Natural killer cell (primary cell): ENCODE measurements around the gene TRH. TPM values are rescaled to one million over a fixed set of nuclear protein-coding genes. Genes with fewer than 3 reads are reported as not detected.
A peak's percentile ranks its signal among the peaks of the same experiment; 100 is the strongest.

Experiments
- ATAC-seq, 3 donors: fragments of 150-1000 bp in 2 of 3; fragments of 200-7000 bp in 1 of 3; cut with Tn5 transposase; 1 replicate in 1 of 3; 2 replicates in 2 of 3; pipeline ENCODE4 v1.10.0; 2021; ENCODE audit warnings: mild to moderate bottlenecking in 2 of 3, moderate library complexity in 2 of 3
- DNase-seq, 2 donors: peaks; one replicate each; pipeline versions ENCODE4 v3.0.0 to v3.0.0-alpha.2; 2013 to 2021; ENCODE audit warnings: mixed read lengths in 1 of 2
- H3K27ac ChIP-seq: one replicate; pipeline ENCODE4 v1.5.1; 2013; ENCODE audit warnings: mild to moderate bottlenecking, low read length
- H3K27me3 ChIP-seq: one replicate; pipeline ENCODE4 v1.6.1; 2013; ENCODE audit warnings: low read length; ENCODE audit not compliant: control insufficient read depth, insufficient read depth
- H3K36me3 ChIP-seq: one replicate; pipeline ENCODE4 v1.6.1; 2013; ENCODE audit warnings: low read length; ENCODE audit not compliant: control insufficient read depth, insufficient read depth
- H3K4me1 ChIP-seq: one replicate; pipeline ENCODE4 v1.6.1; 2013; ENCODE audit warnings: low read length; ENCODE audit not compliant: control insufficient read depth, insufficient read depth
- H3K4me3 ChIP-seq: one replicate; pipeline ENCODE4 v1.5.1; 2013; ENCODE audit warnings: low read length
- H3K9me3 ChIP-seq: one replicate; pipeline ENCODE4 v1.6.1; 2013; ENCODE audit warnings: low read length; ENCODE audit not compliant: control insufficient read depth, insufficient read depth
- H3K27ac Mint-ChIP-seq, 2 donors: one replicate each; pipeline ENCODE4 v1.8.0; 2022; ENCODE audit warnings: mild to moderate bottlenecking in 2 of 2, mixed read lengths in 2 of 2, moderate library complexity in 1 of 2
- H3K27me3 Mint-ChIP-seq, 2 donors: one replicate each; pipeline ENCODE4 v1.8.0; 2022; ENCODE audit warnings: low read depth in 2 of 2, mixed read lengths in 2 of 2
- H3K36me3 Mint-ChIP-seq: one replicate; pipeline ENCODE4 v1.8.0; 2022; ENCODE audit warnings: mixed read lengths
- H3K4me1 Mint-ChIP-seq, 2 donors: one replicate each; pipeline ENCODE4 v1.8.0; 2022; ENCODE audit warnings: mixed read lengths in 2 of 2
- H3K4me3 Mint-ChIP-seq: one replicate; pipeline ENCODE4 v1.8.0; 2022; ENCODE audit warnings: mild to moderate bottlenecking, moderate library complexity, mixed read lengths
- H3K9me3 Mint-ChIP-seq, 2 donors: one replicate each; pipeline ENCODE4 v1.8.0; 2022; ENCODE audit warnings: mixed read lengths in 2 of 2
- WGBS: methylation state at CpG from one replicate; pipeline ENCODE4 v1.1.7; 2013; ENCODE audit warnings: missing lambda C conversion rate; ENCODE audit not compliant: insufficient coverage; 5-methylcytosine and 5-hydroxymethylcytosine counted together
- intact Hi-C: fragments of 100-400 bp; cut with micrococcal nuclease; formaldehyde crosslinking; loops from one replicate; pipeline ENCODE4 v1.14.2; 2022
- total RNA-seq, 4 donors: library from RNA; stranded (reverse); fragments of 120-200 nt in 1 of 4; gene quantifications; one replicate each; pipeline versions ENCODE4 v1.2.3 to v1.2.4, GENCODE V29; 2013 to 2022
- TF ChIP-seq, protein P1 (sequence below): fragments of 200-600 bp; IDR thresholded peaks from one replicate; pipeline ENCODE4 v1.8.0; 2022; ENCODE audit warnings: antibody characterized with exemption

TRH gene
- total RNA-seq, 3 donors from 2014 or later (not counting 1 experiment from before 2014, with no cell fraction given), result not detected

DNA sequence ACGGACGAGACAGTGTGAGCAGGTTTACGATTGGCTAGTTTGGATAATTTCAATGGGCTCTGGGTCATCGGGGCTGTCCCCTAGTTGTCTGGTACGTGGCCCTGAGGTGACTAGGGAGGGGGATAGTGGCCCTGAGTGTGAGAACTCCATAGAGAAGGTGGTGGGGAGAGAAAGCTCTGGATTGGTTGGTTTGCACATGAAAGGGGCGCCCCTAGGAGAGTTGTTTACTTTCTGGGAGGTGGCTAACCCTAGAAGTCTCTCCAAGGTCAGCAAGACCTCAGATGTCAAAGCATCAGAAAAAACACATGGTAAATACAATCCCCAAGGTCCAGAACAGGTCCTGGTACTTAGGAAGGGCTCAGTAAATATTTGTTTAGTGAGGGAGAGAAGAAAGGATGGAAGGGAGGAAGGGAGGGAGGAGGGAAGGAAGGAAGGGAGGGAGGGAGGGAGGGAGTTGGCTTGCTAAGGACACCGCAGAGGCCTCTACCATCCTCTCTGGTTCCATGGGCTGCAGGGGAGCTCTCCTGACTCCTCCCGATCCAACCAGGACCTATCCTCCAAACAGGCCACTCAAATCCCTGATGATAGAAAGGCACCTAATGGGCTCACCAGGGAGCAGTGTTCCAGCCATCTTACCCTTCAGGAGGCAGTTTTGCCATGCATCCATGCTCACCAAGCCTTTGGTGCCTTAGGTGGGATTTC, 3.0 kb upstream of the TRH start:
- Mint-ChIP-seq H3K4me1 (peaks cover 0 to 6% of the 10 kb centered on the region in 2 donors), H3K27me3 (peaks cover 27 to 39% of the 10 kb centered on the region in 2 donors), H3K9me3 (no peaks in the 10 kb centered on the region), H3K36me3 (no peaks in the 10 kb centered on the region), H3K4me3 (no peak overlapping the region), H3K27ac (no peak overlapping the region)
- TF ChIP-seq, protein P1, sequence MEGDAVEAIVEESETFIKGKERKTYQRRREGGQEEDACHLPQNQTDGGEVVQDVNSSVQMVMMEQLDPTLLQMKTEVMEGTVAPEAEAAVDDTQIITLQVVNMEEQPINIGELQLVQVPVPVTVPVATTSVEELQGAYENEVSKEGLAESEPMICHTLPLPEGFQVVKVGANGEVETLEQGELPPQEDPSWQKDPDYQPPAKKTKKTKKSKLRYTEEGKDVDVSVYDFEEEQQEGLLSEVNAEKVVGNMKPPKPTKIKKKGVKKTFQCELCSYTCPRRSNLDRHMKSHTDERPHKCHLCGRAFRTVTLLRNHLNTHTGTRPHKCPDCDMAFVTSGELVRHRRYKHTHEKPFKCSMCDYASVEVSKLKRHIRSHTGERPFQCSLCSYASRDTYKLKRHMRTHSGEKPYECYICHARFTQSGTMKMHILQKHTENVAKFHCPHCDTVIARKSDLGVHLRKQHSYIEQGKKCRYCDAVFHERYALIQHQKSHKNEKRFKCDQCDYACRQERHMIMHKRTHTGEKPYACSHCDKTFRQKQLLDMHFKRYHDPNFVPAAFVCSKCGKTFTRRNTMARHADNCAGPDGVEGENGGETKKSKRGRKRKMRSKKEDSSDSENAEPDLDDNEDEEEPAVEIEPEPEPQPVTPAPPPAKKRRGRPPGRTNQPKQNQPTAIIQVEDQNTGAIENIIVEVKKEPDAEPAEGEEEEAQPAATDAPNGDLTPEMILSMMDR, result no peak
- H3K4me3 ChIP-seq, result no peak overlapping the region
- no peaks in the 10 kb centered on the region for H3K9me3 ChIP-seq
- no peaks in the 10 kb centered on the region for H3K36me3 ChIP-seq
- H3K27ac ChIP-seq, result no peak overlapping the region
- H3K4me1 ChIP-seq, result peaks cover 13% of the 10 kb centered on the region
- 89% methylated on average over 8 of the region's 8 CpGs for WGBS
- peaks cover 18% of the 10 kb centered on the region for H3K27me3 ChIP-seq
- intact Hi-C loops, result no loop called here
- DNase-seq (no peak), ATAC-seq (no peak)

DNA sequence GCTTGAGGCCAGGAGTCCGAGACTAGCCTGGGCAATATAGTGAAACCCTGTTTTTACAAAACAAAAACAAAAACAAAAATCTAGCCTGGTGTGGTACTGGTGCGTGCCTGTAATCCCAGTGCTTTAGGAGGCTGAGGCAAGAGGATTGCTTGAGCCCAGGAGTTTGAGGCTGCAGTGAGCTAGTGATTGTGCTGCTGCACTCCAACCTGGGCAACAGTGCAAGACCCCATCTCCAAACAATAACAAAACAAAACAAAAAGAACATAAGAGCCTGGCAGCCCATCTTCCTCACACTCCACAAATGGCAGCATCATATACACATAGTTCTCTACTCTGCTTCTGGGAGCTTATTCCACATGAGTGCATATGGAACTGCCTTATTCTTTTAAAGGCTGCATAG, 2.2 kb upstream of the TRH start:
- DNase-seq (no peak), ATAC-seq (no peak)
- H3K36me3 Mint-ChIP-seq, result no peaks in the 10 kb centered on the region
- H3K27me3 Mint-ChIP-seq, result peaks cover 31 to 45% of the 10 kb centered on the region in 2 donors
- Histone ChIP-seq H3K4me1 (peaks cover 13% of the 10 kb centered on the region), H3K9me3 (no peaks in the 10 kb centered on the region), H3K36me3 (no peaks in the 10 kb centered on the region), H3K27me3 (peaks cover 21% of the 10 kb centered on the region), H3K4me3 (no peak overlapping the region), H3K27ac (no peak overlapping the region)
- H3K9me3 Mint-ChIP-seq, result no peaks in the 10 kb centered on the region
- no peak overlapping the region for H3K4me3 Mint-ChIP-seq
- TF ChIP-seq, protein P1, result no peak
- peaks cover 0 to 6% of the 10 kb centered on the region in 2 donors for H3K4me1 Mint-ChIP-seq
- intact Hi-C loops, result no loop called here
- no peak overlapping the region for H3K27ac Mint-ChIP-seq
- 80% methylated on average over 2 of the region's 2 CpGs for WGBS

DNA sequence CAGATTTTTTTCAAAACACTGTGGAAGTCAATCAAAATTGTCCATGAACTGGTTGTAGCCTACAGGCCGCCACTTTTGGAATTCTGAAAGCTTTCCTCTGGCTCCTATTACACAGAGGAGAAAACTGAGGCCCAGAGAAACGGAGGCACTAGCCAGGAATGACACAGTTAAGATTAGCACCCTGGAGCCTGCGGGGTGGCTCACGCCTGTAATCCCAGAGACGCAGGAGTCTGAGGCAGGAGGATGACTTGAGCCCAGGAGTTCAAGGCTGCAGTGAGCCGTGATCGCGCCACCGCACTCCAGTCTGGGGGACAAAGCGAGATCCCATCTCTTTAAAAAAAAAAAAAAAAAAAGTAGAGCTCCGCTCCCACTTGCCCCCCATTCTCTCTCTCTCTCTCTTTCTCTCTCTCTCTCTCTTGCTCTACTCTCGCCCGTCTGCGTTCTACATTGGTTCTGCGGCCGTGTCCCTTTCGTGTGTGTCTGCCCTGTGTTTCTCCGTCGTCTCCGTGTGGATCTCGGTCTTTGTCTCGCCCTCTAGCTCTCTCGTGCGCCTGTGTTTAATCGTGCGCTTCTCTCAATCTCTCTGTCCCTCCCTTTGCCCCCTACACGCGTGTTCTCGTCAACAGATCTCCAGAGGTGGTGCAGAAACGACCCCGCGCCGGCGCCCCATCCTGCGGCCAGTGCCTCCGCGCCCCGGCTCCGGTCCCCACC, 512 bp upstream of the TRH start:
- Mint-ChIP-seq H3K4me3 (peak overlapping the region; percentile 2), H3K9me3 (no peaks in the 10 kb centered on the region), H3K27me3 (peaks cover 36 to 55% of the 10 kb centered on the region in 2 donors), H3K4me1 (peaks cover 0 to 6% of the 10 kb centered on the region in 2 donors), H3K36me3 (no peaks in the 10 kb centered on the region), H3K27ac (no peak overlapping the region)
- peaks cover 13% of the 10 kb centered on the region for H3K4me1 ChIP-seq
- H3K9me3 ChIP-seq, result no peaks in the 10 kb centered on the region
- TF ChIP-seq, protein P1, result no peak
- WGBS, result 28% methylated on average over 39 of the region's 39 CpGs
- no peak overlapping the region for H3K4me3 ChIP-seq
- H3K27me3 ChIP-seq, result peaks cover 21% of the 10 kb centered on the region
- H3K36me3 ChIP-seq, result no peaks in the 10 kb centered on the region
- DNase-seq (no peak), ATAC-seq (peak in 1 of 3 donors; percentile 25)
- H3K27ac ChIP-seq, result no peak overlapping the region
- intact Hi-C loops, result no loop called here
